MM.1S (cell line): Measurements from ENCODE around the gene USP25.
A peak's percentile ranks its signal among the peaks of the same experiment; 100 is the strongest.

ENCODE experiments used
- DNase-seq: peaks from one replicate; pipeline ENCODE4 v3.0.0-alpha.2; 2015
- H2AFZ ChIP-seq: fragments of 300-600 bp; sonication (generic); 2 replicates; pipeline ENCODE4 v1.6.0; 2016; ENCODE audit warnings: antibody characterized with exemption, low read length
- H3F3A ChIP-seq: fragments of 300-600 bp; sonication (generic); 2 replicates; pipeline ENCODE4 v1.6.1; 2016; ENCODE audit warnings: mild to moderate bottlenecking, antibody characterized with exemption, low read length, moderate library complexity, mixed read lengths; ENCODE audit not compliant: insufficient read depth
- H3K27ac ChIP-seq: fragments of 300-600 bp; sonication (generic); 2 replicates; pipeline ENCODE4 v1.5.1; 2016; ENCODE audit warnings: mild to moderate bottlenecking, low read length
- H3K27me3 ChIP-seq: fragments of 300-600 bp; sonication (generic); replicated peaks from 2 replicates; pipeline ENCODE4 v1.6.0; 2016; ENCODE audit warnings: low read length; ENCODE audit not compliant: insufficient read depth
- H3K36me3 ChIP-seq: fragments of 300-600 bp; sonication (generic); replicated peaks from 2 replicates; pipeline ENCODE4 v1.6.1; 2016; ENCODE audit warnings: mild to moderate bottlenecking, low read length, mixed read lengths; ENCODE audit not compliant: insufficient read depth
- H3K4me1 ChIP-seq: fragments of 300-600 bp; sonication (generic); 2 replicates; pipeline ENCODE4 v1.6.1; 2016; ENCODE audit warnings: low read length, mixed read lengths
- H3K4me2 ChIP-seq: fragments of 300-600 bp; sonication (generic); 2 replicates; pipeline ENCODE4 v1.6.0; 2016; ENCODE audit warnings: low read depth, low read length
- H3K4me3 ChIP-seq: fragments of 300-600 bp; sonication (generic); 2 replicates; pipeline ENCODE4 v1.5.1; 2016; ENCODE audit warnings: low read length, mixed read lengths
- H3K79me2 ChIP-seq: fragments of 300-600 bp; sonication (generic); 2 replicates; pipeline ENCODE4 v1.6.1; 2016; ENCODE audit warnings: mixed run types, low read length, mixed read lengths
- H3K9ac ChIP-seq: fragments of 300-600 bp; sonication (generic); 2 replicates; pipeline ENCODE4 v1.6.1; 2016; ENCODE audit warnings: low read length, mixed read lengths
- H3K9me2 ChIP-seq: fragments of 300-600 bp; sonication (generic); replicated peaks from 2 replicates; pipeline ENCODE4 v1.6.1; 2016; ENCODE audit warnings: mild to moderate bottlenecking, low read length, mixed read lengths; ENCODE audit not compliant: insufficient read depth
- H3K9me3 ChIP-seq: fragments of 300-600 bp; sonication (generic); replicated peaks from 2 replicates; pipeline ENCODE4 v1.6.1; 2016; ENCODE audit warnings: mild to moderate bottlenecking, low read length, mixed read lengths; ENCODE audit not compliant: insufficient read depth
- H4K20me1 ChIP-seq: fragments of 300-600 bp; sonication (generic); 2 replicates; pipeline ENCODE4 v1.6.1; 2016; ENCODE audit warnings: mild to moderate bottlenecking, low read length, moderate library complexity, mixed read lengths; ENCODE audit not compliant: insufficient read depth
- CTCF ChIP-seq: fragments of 300-600 bp; sonication (generic); IDR thresholded peaks from 2 replicates; pipeline ENCODE4 v1.5.1; 2016; ENCODE audit warnings: antibody characterized with exemption, low read length, mixed read lengths
- EZH2 ChIP-seq: fragments of 300-600 bp; sonication (generic); optimal IDR thresholded peaks from 2 replicates; pipeline ENCODE3; 2017; ENCODE audit warnings: low read depth, mild to moderate bottlenecking, antibody characterized with exemption, low read length, mixed read lengths
- EZH2phosphoT487 ChIP-seq: fragments of 300-600 bp; sonication (generic); IDR thresholded peaks from 2 replicates; pipeline ENCODE4 v1.6.1; 2018; ENCODE audit warnings: antibody characterized with exemption, low read length

Gene USP25, protein sequence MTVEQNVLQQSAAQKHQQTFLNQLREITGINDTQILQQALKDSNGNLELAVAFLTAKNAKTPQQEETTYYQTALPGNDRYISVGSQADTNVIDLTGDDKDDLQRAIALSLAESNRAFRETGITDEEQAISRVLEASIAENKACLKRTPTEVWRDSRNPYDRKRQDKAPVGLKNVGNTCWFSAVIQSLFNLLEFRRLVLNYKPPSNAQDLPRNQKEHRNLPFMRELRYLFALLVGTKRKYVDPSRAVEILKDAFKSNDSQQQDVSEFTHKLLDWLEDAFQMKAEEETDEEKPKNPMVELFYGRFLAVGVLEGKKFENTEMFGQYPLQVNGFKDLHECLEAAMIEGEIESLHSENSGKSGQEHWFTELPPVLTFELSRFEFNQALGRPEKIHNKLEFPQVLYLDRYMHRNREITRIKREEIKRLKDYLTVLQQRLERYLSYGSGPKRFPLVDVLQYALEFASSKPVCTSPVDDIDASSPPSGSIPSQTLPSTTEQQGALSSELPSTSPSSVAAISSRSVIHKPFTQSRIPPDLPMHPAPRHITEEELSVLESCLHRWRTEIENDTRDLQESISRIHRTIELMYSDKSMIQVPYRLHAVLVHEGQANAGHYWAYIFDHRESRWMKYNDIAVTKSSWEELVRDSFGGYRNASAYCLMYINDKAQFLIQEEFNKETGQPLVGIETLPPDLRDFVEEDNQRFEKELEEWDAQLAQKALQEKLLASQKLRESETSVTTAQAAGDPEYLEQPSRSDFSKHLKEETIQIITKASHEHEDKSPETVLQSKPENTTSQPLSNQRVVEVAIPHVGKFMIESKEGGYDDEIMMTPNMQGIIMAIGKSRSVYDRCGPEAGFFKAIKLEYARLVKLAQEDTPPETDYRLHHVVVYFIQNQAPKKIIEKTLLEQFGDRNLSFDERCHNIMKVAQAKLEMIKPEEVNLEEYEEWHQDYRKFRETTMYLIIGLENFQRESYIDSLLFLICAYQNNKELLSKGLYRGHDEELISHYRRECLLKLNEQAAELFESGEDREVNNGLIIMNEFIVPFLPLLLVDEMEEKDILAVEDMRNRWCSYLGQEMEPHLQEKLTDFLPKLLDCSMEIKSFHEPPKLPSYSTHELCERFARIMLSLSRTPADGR

GRCh38 chr21:15729674-15730483 lies at the start of gene USP25:
Gene USP25, plus strand, starts transcription at chr21:15729982. Its CDS starts 412 bp downstream, at chr21:15730394.
- peak within 1 kb of the TSS; percentile 93 for H3K4me3 ChIP-seq
- peak within 1 kb of the TSS; percentile 66; the same call in 1 of the 2 replicates for H3K27ac ChIP-seq
- H3K9me3 ChIP-seq, result no peaks in the 10 kb centered on the region
- no peaks in the 10 kb centered on the region for H3K9me2 ChIP-seq
- no peaks in the 10 kb centered on the region for H3K27me3 ChIP-seq
- peak within 1 kb of the TSS; percentile 76 for H3K4me2 ChIP-seq
- DNase-seq, result peak; percentile 87
- 0 out of 2 replicates have a peak, but pooled peaks cover 4% of the 10 kb centered on the region for H3F3A ChIP-seq
- peak within 1 kb of the TSS; percentile 78 for H3K9ac ChIP-seq
- H4K20me1 ChIP-seq, result no peaks in the 10 kb centered on the region
- TF ChIP-seq EZH2, result no peak
- TF ChIP-seq CTCF, result no peak
- TF ChIP-seq EZH2phosphoT487, result no peak
- H3K4me1 ChIP-seq, result no peaks in the 10 kb centered on the region
- no peaks in the 10 kb centered on the region for H3K36me3 ChIP-seq
- H3K79me2 ChIP-seq, result peaks cover 43% of the 10 kb centered on the region
- H2AFZ ChIP-seq, result peak within 1 kb of the TSS; percentile 81

GRCh38 chr21:15682186-15682895 lies 47.4 kb upstream of the USP25 start:
- H3K9me3 ChIP-seq, result no peaks in the 10 kb centered on the region
- H2AFZ ChIP-seq, result no peak overlapping the region
- no peaks in the 10 kb centered on the region for H3K79me2 ChIP-seq
- TF ChIP-seq CTCF (no peak), EZH2 (no peak), EZH2phosphoT487 (no peak)
- no peaks in the 10 kb centered on the region for H3K4me1 ChIP-seq
- H3K27ac ChIP-seq, result no peak overlapping the region
- H3K36me3 ChIP-seq, result no peaks in the 10 kb centered on the region
- H3K27me3 ChIP-seq, result peaks cover 7% of the 10 kb centered on the region; the same call in 1 of the 2 replicates
- no peaks in the 10 kb centered on the region for H3K9me2 ChIP-seq
- no peak for DNase-seq
- H4K20me1 ChIP-seq, result no peaks in the 10 kb centered on the region
- H3K9ac ChIP-seq, result no peak overlapping the region
- H3K4me2 ChIP-seq, result no peak overlapping the region
- no peak overlapping the region for H3K4me3 ChIP-seq
- H3F3A ChIP-seq, result no peaks in the 10 kb centered on the region
